ENCODE results near the gene RUNDC3A. TPM values are rescaled to one million over a fixed set of nuclear protein-coding genes. Genes with fewer than 3 reads are reported as not detected.

The RUNDC3A gene
- total RNA-seq, 3 donors from 2014 or later (not counting 1 experiment from before 2014, with no cell fraction given) = 0.31 to 0.48 TPM; not detected in 1

DNA sequence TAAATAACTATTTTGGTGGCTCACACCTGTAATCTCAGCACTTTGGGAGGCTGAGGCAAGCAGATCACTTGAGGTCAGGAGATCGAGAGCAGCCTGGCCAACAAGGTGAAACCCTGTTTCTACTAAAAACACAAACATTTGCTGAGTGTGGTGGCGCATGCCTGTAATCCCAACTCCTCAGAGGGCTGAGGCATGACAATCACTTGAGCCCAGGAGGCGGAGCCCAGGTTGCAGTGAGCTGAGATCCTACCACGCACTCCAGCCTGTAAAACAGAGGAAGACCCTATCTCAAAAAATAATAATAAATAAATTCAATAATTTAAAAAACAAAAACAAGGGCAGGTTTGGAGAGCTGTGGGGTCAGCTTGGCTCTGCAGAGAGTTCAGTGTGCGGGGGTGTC is 34.8 kb upstream of the RUNDC3A start:
- intact Hi-C loops (cut with micrococcal nuclease) = no loop called here
- H3K27me3 Mint-ChIP-seq (ENCODE audit: low read depth in 2 of 2) = no peaks in the 10 kb centered on the region
- Histone ChIP-seq H3K9me3 (ENCODE audit: control insufficient read depth, insufficient read depth, low read length) (no peaks in the 10 kb centered on the region), H3K27ac (ENCODE audit: low read length) (no peak overlapping the region), H3K27me3 (ENCODE audit: control insufficient read depth, insufficient read depth, low read length) (no peaks in the 10 kb centered on the region), H3K4me1 (ENCODE audit: control insufficient read depth, insufficient read depth, low read length) (no peaks in the 10 kb centered on the region), H3K36me3 (ENCODE audit: control insufficient read depth, insufficient read depth, low read length) (no peaks in the 10 kb centered on the region), H3K4me3 (ENCODE audit: low read length) (no peak overlapping the region)
- WGBS (ENCODE audit: insufficient coverage) = 93% methylated on average over 4 of the region's 5 CpGs
- H3K4me3 Mint-ChIP-seq = no peak overlapping the region
- H3K4me1 Mint-ChIP-seq = no peaks in the 10 kb centered on the region
- ATAC-seq (no peak), DNase-seq (no peak)
- TF ChIP-seq, protein P1, sequence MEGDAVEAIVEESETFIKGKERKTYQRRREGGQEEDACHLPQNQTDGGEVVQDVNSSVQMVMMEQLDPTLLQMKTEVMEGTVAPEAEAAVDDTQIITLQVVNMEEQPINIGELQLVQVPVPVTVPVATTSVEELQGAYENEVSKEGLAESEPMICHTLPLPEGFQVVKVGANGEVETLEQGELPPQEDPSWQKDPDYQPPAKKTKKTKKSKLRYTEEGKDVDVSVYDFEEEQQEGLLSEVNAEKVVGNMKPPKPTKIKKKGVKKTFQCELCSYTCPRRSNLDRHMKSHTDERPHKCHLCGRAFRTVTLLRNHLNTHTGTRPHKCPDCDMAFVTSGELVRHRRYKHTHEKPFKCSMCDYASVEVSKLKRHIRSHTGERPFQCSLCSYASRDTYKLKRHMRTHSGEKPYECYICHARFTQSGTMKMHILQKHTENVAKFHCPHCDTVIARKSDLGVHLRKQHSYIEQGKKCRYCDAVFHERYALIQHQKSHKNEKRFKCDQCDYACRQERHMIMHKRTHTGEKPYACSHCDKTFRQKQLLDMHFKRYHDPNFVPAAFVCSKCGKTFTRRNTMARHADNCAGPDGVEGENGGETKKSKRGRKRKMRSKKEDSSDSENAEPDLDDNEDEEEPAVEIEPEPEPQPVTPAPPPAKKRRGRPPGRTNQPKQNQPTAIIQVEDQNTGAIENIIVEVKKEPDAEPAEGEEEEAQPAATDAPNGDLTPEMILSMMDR (IDR thresholded peaks at IDR 0.05) = no peak
- no peak overlapping the region for H3K27ac Mint-ChIP-seq
- H3K36me3 Mint-ChIP-seq = no peaks in the 10 kb centered on the region
- H3K9me3 Mint-ChIP-seq = no peaks in the 10 kb centered on the region

DNA sequence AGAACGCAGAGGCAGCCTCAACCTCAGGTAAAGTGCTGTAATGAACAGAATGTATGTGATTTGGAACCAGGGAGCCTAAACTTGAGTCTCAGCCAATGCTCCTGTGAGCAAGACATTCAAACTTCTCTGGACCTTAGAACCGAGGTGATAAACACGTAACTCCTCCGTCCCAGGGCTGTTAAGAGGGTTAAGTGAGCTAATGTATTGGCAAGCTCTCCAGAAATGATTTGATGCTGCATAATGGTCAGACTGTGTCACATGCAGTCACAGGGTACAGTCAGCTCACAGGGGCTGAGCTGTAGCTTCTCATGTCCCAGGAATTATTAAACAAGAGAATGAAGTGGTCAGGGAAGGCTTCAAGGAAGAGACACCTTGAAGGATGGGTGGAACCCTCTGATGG is 30.4 kb upstream of the RUNDC3A start:
- Mint-ChIP-seq H3K27ac (peak overlapping the region; percentile 83 to 92), H3K36me3 (no peaks in the 10 kb centered on the region), H3K4me1 (peaks cover 14 to 21% of the 10 kb centered on the region in 2 donors), H3K9me3 (no peaks in the 10 kb centered on the region), H3K27me3 (ENCODE audit: low read depth in 2 of 2) (no peaks in the 10 kb centered on the region), H3K4me3 (no peak overlapping the region)
- TF ChIP-seq, protein P1 (IDR thresholded peaks at IDR 0.05) = no peak
- H3K9me3 ChIP-seq (ENCODE audit: control insufficient read depth, insufficient read depth, low read length) = no peaks in the 10 kb centered on the region
- WGBS (ENCODE audit: insufficient coverage) = 89% methylated on average over 4 of the region's 4 CpGs
- H3K4me1 ChIP-seq (ENCODE audit: control insufficient read depth, insufficient read depth, low read length) = peaks cover 28% of the 10 kb centered on the region
- ATAC-seq (no peak), DNase-seq (no peak)
- no peaks in the 10 kb centered on the region for H3K27me3 ChIP-seq (ENCODE audit: control insufficient read depth, insufficient read depth, low read length)
- intact Hi-C loops (cut with micrococcal nuclease) = no loop called here
- no peaks in the 10 kb centered on the region for H3K36me3 ChIP-seq (ENCODE audit: control insufficient read depth, insufficient read depth, low read length)
- H3K27ac ChIP-seq (ENCODE audit: low read length) = no peak overlapping the region
- no peak overlapping the region for H3K4me3 ChIP-seq (ENCODE audit: low read length)

DNA sequence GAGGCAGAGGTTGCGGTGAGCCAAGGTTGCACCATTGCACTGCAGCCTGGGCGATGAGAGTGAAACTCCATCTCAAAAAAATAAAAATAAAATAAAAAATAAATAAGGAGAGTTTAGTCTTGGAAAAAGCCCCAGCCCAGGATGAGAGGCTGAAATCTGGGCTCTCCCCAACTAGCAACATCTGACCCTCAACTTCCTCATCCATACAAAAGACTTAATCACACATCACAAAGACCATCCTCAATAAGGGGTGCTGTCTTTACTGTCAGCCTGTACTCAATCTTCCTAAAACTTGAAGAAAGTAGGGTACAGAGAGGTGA is 29.1 kb upstream of the RUNDC3A start:
- Histone ChIP-seq H3K36me3 (ENCODE audit: control insufficient read depth, insufficient read depth, low read length) (no peaks in the 10 kb centered on the region), H3K9me3 (ENCODE audit: control insufficient read depth, insufficient read depth, low read length) (no peaks in the 10 kb centered on the region), H3K4me3 (ENCODE audit: low read length) (no peak overlapping the region), H3K4me1 (ENCODE audit: control insufficient read depth, insufficient read depth, low read length) (peaks cover 28% of the 10 kb centered on the region), H3K27me3 (ENCODE audit: control insufficient read depth, insufficient read depth, low read length) (no peaks in the 10 kb centered on the region), H3K27ac (ENCODE audit: low read length) (peak overlapping the region; percentile 80)
- intact Hi-C loops (cut with micrococcal nuclease) = no loop called here
- H3K9me3 Mint-ChIP-seq = no peaks in the 10 kb centered on the region
- H3K27ac Mint-ChIP-seq = peak overlapping the region; percentile 83 to 92
- 100% methylated on average over 1 of the region's 2 CpGs for WGBS (ENCODE audit: insufficient coverage)
- H3K27me3 Mint-ChIP-seq (ENCODE audit: low read depth in 2 of 2) = no peaks in the 10 kb centered on the region
- TF ChIP-seq, protein P1 (IDR thresholded peaks at IDR 0.05) = no peak
- ATAC-seq (no peak), DNase-seq (no peak)
- H3K36me3 Mint-ChIP-seq = no peaks in the 10 kb centered on the region
- peaks cover 14 to 21% of the 10 kb centered on the region in 2 donors for H3K4me1 Mint-ChIP-seq
- no peak overlapping the region for H3K4me3 Mint-ChIP-seq

DNA sequence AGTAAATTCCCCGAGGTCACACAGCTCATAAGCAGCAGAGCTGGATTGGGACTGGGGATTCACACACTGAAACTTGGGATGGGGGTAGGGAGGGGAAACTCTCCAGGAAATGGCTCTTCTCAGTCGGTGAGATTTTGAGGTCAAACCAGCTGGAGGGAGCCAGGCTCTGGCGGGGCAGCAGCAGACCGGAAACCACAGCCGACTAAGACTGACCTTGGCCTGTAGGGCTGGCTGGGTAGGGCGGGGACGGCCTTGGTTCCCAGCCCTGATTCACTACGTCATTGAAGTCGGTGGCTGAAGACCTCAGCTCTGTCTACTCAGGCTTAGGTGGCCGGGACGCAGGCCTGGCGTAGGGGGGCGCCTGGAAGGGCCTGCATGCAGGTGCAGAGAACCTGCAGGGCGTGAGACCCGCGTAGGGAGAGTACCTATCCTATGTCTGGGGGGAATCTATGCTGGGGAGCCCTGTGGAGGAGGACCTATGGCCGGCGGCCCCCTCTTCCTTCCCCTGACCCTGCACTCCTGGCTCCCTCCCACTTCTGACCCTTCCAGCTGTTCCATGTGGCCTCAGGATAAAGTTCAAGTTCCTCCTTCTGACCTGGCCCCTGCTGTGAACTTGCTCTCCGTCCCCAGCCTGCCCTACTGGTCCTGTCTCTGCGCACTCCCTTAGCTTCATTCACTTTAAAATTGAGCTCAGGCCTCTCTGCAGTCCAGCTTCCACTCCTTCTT is 28.6 kb upstream of the RUNDC3A start:
- peak overlapping the region; percentile 75 for H3K4me3 Mint-ChIP-seq
- TF ChIP-seq, protein P1 (IDR thresholded peaks at IDR 0.05) = no peak
- Histone ChIP-seq H3K4me1 (ENCODE audit: control insufficient read depth, insufficient read depth, low read length) (peaks cover 28% of the 10 kb centered on the region), H3K4me3 (ENCODE audit: low read length) (no peak overlapping the region), H3K36me3 (ENCODE audit: control insufficient read depth, insufficient read depth, low read length) (no peaks in the 10 kb centered on the region), H3K27ac (ENCODE audit: low read length) (peak overlapping the region; percentile 80), H3K27me3 (ENCODE audit: control insufficient read depth, insufficient read depth, low read length) (no peaks in the 10 kb centered on the region), H3K9me3 (ENCODE audit: control insufficient read depth, insufficient read depth, low read length) (no peaks in the 10 kb centered on the region)
- peaks cover 14 to 21% of the 10 kb centered on the region in 2 donors for H3K4me1 Mint-ChIP-seq
- 27% methylated on average over 17 of the region's 20 CpGs for WGBS (ENCODE audit: insufficient coverage)
- no peaks in the 10 kb centered on the region for H3K27me3 Mint-ChIP-seq (ENCODE audit: low read depth in 2 of 2)
- ATAC-seq (peak; percentile 90 to 94 (median 92)), DNase-seq (peak; percentile 45 to 50)
- intact Hi-C loops (cut with micrococcal nuclease) = no loop called here
- no peaks in the 10 kb centered on the region for H3K9me3 Mint-ChIP-seq
- peak overlapping the region; percentile 83 to 92 for H3K27ac Mint-ChIP-seq
- no peaks in the 10 kb centered on the region for H3K36me3 Mint-ChIP-seq
